ENCODE measurements around the gene TEC. TPM values are rescaled to one million over a fixed set of nuclear protein-coding genes. Genes with fewer than 3 reads are reported as not detected.

TEC gene
- total and polyA plus RNA-seq, 2 donors from 2014 or later = 1.1 to 5.9 TPM

GRCh38 chr4:48110452-48110978 is 159.1 kb downstream of the TEC start:
- Histone ChIP-seq H3K27ac (ENCODE audit: low read depth in 2 of 2, low read length in 2 of 2) (no peak overlapping the region), H3K9ac (ENCODE audit: low read length in 3 of 3) (no peak overlapping the region), H3K4me3 (ENCODE audit: low read length in 3 of 3) (no peak overlapping the region), H3K27me3 (ENCODE audit: control insufficient read depth, insufficient read depth, low read length) (no peaks in the 10 kb centered on the region), H3K36me3 (ENCODE audit: control insufficient read depth in 2 of 3, insufficient read depth in 3 of 3, low read length in 3 of 3) (no peaks in the 10 kb centered on the region), H3K9me3 (ENCODE audit: control insufficient read depth in 2 of 3, insufficient read depth in 1 of 3, low read length in 3 of 3) (no peaks in the 10 kb centered on the region), H3K4me1 (ENCODE audit: control insufficient read depth in 2 of 3, insufficient read depth in 2 of 3, low read depth in 1 of 3, low read length in 3 of 3) (no peaks in the 10 kb centered on the region)
- intact Hi-C loops (cut with DNase I) = no loop called here
- FAIRE-seq (no peak), DNase-seq (no peak)
- no peak for TF ChIP-seq CTCF (IDR thresholded peaks at IDR 0.05; ENCODE audit: borderline replicate concordance, extremely low read depth, insufficient read depth)

GRCh38 chr4:48109413-48110263 is 160.0 kb downstream of the TEC start:
- DNase-seq (peak in 2 of 5 donors; percentile 57 to 76), FAIRE-seq (no peak)
- Histone ChIP-seq H3K4me1 (ENCODE audit: control insufficient read depth in 2 of 3, insufficient read depth in 2 of 3, low read depth in 1 of 3, low read length in 3 of 3) (no peaks in the 10 kb centered on the region), H3K36me3 (ENCODE audit: control insufficient read depth in 2 of 3, insufficient read depth in 3 of 3, low read length in 3 of 3) (no peaks in the 10 kb centered on the region), H3K9ac (ENCODE audit: low read length in 3 of 3) (no peak overlapping the region), H3K9me3 (ENCODE audit: control insufficient read depth in 2 of 3, insufficient read depth in 1 of 3, low read length in 3 of 3) (no peaks in the 10 kb centered on the region), H3K4me3 (ENCODE audit: low read length in 3 of 3) (no peak overlapping the region), H3K27me3 (ENCODE audit: control insufficient read depth, insufficient read depth, low read length) (no peaks in the 10 kb centered on the region), H3K27ac (ENCODE audit: low read depth in 2 of 2, low read length in 2 of 2) (no peak overlapping the region)
- intact Hi-C loops (cut with DNase I) = no loop called here
- peak; percentile 53 for TF ChIP-seq CTCF (IDR thresholded peaks at IDR 0.05; ENCODE audit: borderline replicate concordance, extremely low read depth, insufficient read depth)

GRCh38 chr4:48108309-48109073 is 161.1 kb downstream of the TEC start:
- no peak for DNase-seq
- no peak overlapping the region for H3K27ac ChIP-seq (ENCODE audit: low read depth in 2 of 2, low read length in 2 of 2)
- H3K9me3 ChIP-seq (ENCODE audit: control insufficient read depth in 2 of 3, insufficient read depth in 1 of 3, low read length in 3 of 3) = no peaks in the 10 kb centered on the region
- H3K27me3 ChIP-seq (ENCODE audit: control insufficient read depth, insufficient read depth, low read length) = no peaks in the 10 kb centered on the region
- no peaks in the 10 kb centered on the region for H3K36me3 ChIP-seq (ENCODE audit: control insufficient read depth in 2 of 3, insufficient read depth in 3 of 3, low read length in 3 of 3)
- no peak for FAIRE-seq
- H3K9ac ChIP-seq (ENCODE audit: low read length in 3 of 3) = no peak overlapping the region
- H3K4me1 ChIP-seq (ENCODE audit: control insufficient read depth in 2 of 3, insufficient read depth in 2 of 3, low read depth in 1 of 3, low read length in 3 of 3) = no peaks in the 10 kb centered on the region
- intact Hi-C loops (cut with DNase I) = no loop called here
- TF ChIP-seq CTCF (IDR thresholded peaks at IDR 0.05; ENCODE audit: borderline replicate concordance, extremely low read depth, insufficient read depth) = no peak
- no peak overlapping the region for H3K4me3 ChIP-seq (ENCODE audit: low read length in 3 of 3)
